Ishikawa (cell line): ENCODE measurements around the gene LDB3.

Source experiments
- CEBPB ChIP-seq: IDR thresholded peaks from 2 replicates; pipeline ENCODE4 v1.6.1; 2012
- CREB1 ChIP-seq: IDR thresholded peaks from 2 replicates; pipeline ENCODE4 v1.6.1; 2012; ENCODE audit warnings: low read depth
- EGR1 ChIP-seq: IDR thresholded peaks from 2 replicates; pipeline ENCODE4 v1.6.1; 2012
- EP300 ChIP-seq: IDR thresholded peaks from 2 replicates; pipeline ENCODE4 v1.6.1; 2012; ENCODE audit warnings: borderline replicate concordance
- FOXM1 ChIP-seq: IDR thresholded peaks from 2 replicates; pipeline ENCODE4 v1.6.1; 2012; ENCODE audit warnings: low read depth, borderline replicate concordance
- MAX ChIP-seq: IDR thresholded peaks from 2 replicates; pipeline ENCODE4 v1.6.1; 2012
- NFIC ChIP-seq: IDR thresholded peaks from 2 replicates; pipeline ENCODE4 v1.6.1; 2012
- RAD21 ChIP-seq: IDR thresholded peaks from 2 replicates; pipeline ENCODE4 v1.6.1; 2012; ENCODE audit warnings: low read depth
- REST ChIP-seq: IDR thresholded peaks from 2 replicates; pipeline ENCODE4 v1.6.1; 2012; ENCODE audit warnings: low read depth, mild to moderate bottlenecking
- TAF1 ChIP-seq: IDR thresholded peaks from 2 replicates; pipeline ENCODE4 v1.6.1; 2012; ENCODE audit warnings: low read depth, mild to moderate bottlenecking
- TCF12 ChIP-seq: IDR thresholded peaks from 2 replicates; pipeline ENCODE4 v1.6.1; 2012; ENCODE audit warnings: low read depth
- TEAD4 ChIP-seq: IDR thresholded peaks from 2 replicates; pipeline ENCODE4 v1.6.1; 2012
- USF1 ChIP-seq: IDR thresholded peaks from 2 replicates; pipeline ENCODE4 v1.6.1; 2012
- YY1 ChIP-seq: IDR thresholded peaks from 2 replicates; pipeline ENCODE4 v1.6.1; 2012; ENCODE audit warnings: low read depth
- ZBTB7A ChIP-seq: IDR thresholded peaks from 2 replicates; pipeline ENCODE4 v1.6.1; 2012; ENCODE audit warnings: low read depth

The LDB3 gene

GRCh38 chr10:86692023-86692514 lies 23.8 kb downstream of the LDB3 start:
- TF ChIP-seq TCF12 (no peak), ZBTB7A (no peak), EGR1 (no peak), YY1 (no peak), FOXM1 (no peak), USF1 (no peak), CEBPB (no peak), TAF1 (no peak)

GRCh38 chr10:86692664-86693063 lies 24.4 kb downstream of the LDB3 start:
- TF ChIP-seq NFIC: no peak
- TF ChIP-seq FOXM1: no peak
- TF ChIP-seq EP300: no peak
- TF ChIP-seq EGR1: no peak
- TF ChIP-seq REST: no peak
- TF ChIP-seq CEBPB: no peak
- no peak for TF ChIP-seq YY1

GRCh38 chr10:86693275-86693674 lies 25.0 kb downstream of the LDB3 start:
- TF ChIP-seq USF1 (peak; percentile 50), MAX (no peak)

GRCh38 chr10:86693721-86694369 lies 25.5 kb downstream of the LDB3 start:
- TF ChIP-seq RAD21 (peak; percentile 42; the same call in 1 of the 2 replicates), FOXM1 (no peak)

GRCh38 chr10:86698207-86698940 lies 30.1 kb downstream of the LDB3 start:
- no peak for TF ChIP-seq TEAD4
- no peak for TF ChIP-seq MAX
- TF ChIP-seq NFIC: no peak
- TF ChIP-seq RAD21: peak; percentile 44; the same call in 1 of the 2 replicates

- TF ChIP-seq MAX: no peak
- no peak for TF ChIP-seq ZBTB7A
- peak; percentile 75 for TF ChIP-seq CEBPB
Observed at GRCh38 chr10:86699125-86699524, 30.8 kb downstream of the LDB3 start.

GRCh38 chr10:86699541-86699940 lies 31.2 kb downstream of the LDB3 start:
- TF ChIP-seq ZBTB7A (no peak), TEAD4 (no peak), MAX (no peak), EP300 (no peak), YY1 (no peak), USF1 (no peak), CEBPB (no peak), REST (no peak), NFIC (no peak), TAF1 (no peak), CREB1 (no peak), EGR1 (no peak), FOXM1 (no peak), TCF12 (no peak), RAD21 (no peak)
